ENCODE results near the gene CORO6. TPM values are rescaled to one million over a fixed set of nuclear protein-coding genes. Genes with fewer than 3 reads are reported as not detected.

CORO6 gene
- total RNA-seq, 1 experiment from 2014 or later = 2.3 TPM

DNA sequence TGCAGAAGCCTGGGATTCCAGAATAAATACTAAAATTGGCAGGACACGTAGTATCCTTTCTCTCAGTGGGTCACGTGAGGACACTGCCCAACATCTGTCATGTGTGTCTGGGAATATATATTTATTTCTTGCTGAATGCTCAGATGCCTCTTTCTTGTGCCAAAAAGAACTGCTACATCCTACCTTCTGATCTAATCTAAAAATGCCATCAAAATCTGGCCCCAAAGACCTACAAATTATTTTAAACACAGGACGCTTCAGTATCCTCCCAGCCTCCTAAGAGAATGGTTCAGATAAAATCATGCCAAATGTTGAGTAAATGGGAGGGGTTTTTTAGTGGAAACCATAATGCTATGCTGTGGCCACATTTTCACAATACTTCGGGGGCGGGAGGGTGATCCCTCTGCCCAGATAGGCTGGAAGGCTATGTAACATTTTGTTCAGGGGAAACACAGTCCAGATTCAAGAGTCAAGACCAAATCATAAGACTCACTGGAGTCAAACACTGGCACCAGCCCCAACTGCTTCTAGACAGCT is 22.9 kb upstream of the CORO6 start:
- Histone ChIP-seq H2BK20ac (ENCODE audit: low read depth, low read length, poor library complexity, severe bottlenecking) (no peak overlapping the region), H4K5ac (ENCODE audit: insufficient read length, low read depth, low read length) (no peak overlapping the region), H2BK5ac (ENCODE audit: insufficient read length, low read length) (no peak overlapping the region), H3K27ac (ENCODE audit: insufficient read length, low read depth, low read length) (no peak overlapping the region), H4K8ac (replicated peaks; ENCODE audit: insufficient read length, low read depth, low read length) (no peak overlapping the region), H2BK15ac (ENCODE audit: low read depth, low read length) (no peak overlapping the region), H3K79me1 (ENCODE audit: insufficient read depth, low read depth, low read length, poor library complexity, severe bottlenecking) (no peaks in the 10 kb centered on the region), H3K9ac (ENCODE audit: extremely low read depth, insufficient read length, low read length) (no peak overlapping the region), H3K9me3 (ENCODE audit: control insufficient read depth, low read depth, low read length) (no peaks in the 10 kb centered on the region), H3K4ac (ENCODE audit: low read depth, low read length) (no peak overlapping the region), H3K56ac (ENCODE audit: insufficient read length, low read depth, low read length) (no peak overlapping the region), H3K4me1 (ENCODE audit: insufficient read depth, low read length) (0 out of 2 replicates have a peak, but pooled peaks cover 2% of the 10 kb centered on the region), H3K27me3 (ENCODE audit: insufficient read depth, low read length) (no peaks in the 10 kb centered on the region), H2BK12ac (ENCODE audit: insufficient read length, low read depth, low read length) (no peak overlapping the region), H3K14ac (ENCODE audit: insufficient read depth, low read length) (no peak overlapping the region), H4K20me1 (ENCODE audit: control insufficient read depth, insufficient read depth, insufficient read length) (no peaks in the 10 kb centered on the region), H3K4me2 (ENCODE audit: insufficient read depth, insufficient read length, low read length) (no peak overlapping the region), H2BK120ac (ENCODE audit: low read depth, low read length, poor library complexity, severe bottlenecking) (no peak overlapping the region), H3K18ac (ENCODE audit: insufficient read length, low read depth, low read length) (no peak overlapping the region), H3K79me2 (ENCODE audit: insufficient read depth, low read length) (no peaks in the 10 kb centered on the region), H3K23me2 (ENCODE audit: insufficient read length, low read depth, low read length, poor library complexity, severe bottlenecking) (no peaks in the 10 kb centered on the region), H4K91ac (ENCODE audit: insufficient read length, low read depth, low read length) (no peak overlapping the region), H2AK5ac (ENCODE audit: insufficient read length, low read length) (no peak overlapping the region), H2AFZ (ENCODE audit: low read length) (no peak overlapping the region), H3T11ph (ENCODE audit: low read length) (no peak overlapping the region), H3K23ac (ENCODE audit: insufficient read length, low read depth, low read length) (no peak overlapping the region)
- TF ChIP-seq, protein P1, sequence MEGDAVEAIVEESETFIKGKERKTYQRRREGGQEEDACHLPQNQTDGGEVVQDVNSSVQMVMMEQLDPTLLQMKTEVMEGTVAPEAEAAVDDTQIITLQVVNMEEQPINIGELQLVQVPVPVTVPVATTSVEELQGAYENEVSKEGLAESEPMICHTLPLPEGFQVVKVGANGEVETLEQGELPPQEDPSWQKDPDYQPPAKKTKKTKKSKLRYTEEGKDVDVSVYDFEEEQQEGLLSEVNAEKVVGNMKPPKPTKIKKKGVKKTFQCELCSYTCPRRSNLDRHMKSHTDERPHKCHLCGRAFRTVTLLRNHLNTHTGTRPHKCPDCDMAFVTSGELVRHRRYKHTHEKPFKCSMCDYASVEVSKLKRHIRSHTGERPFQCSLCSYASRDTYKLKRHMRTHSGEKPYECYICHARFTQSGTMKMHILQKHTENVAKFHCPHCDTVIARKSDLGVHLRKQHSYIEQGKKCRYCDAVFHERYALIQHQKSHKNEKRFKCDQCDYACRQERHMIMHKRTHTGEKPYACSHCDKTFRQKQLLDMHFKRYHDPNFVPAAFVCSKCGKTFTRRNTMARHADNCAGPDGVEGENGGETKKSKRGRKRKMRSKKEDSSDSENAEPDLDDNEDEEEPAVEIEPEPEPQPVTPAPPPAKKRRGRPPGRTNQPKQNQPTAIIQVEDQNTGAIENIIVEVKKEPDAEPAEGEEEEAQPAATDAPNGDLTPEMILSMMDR (conservative IDR thresholded peaks at IDR 0.05) = no peak
- no peak for DNase-seq
- H3K27ac Mint-ChIP-seq = no peak overlapping the region
- no CpG with 5 or more reads among the region's 5 CpGs for WGBS (ENCODE audit: extremely low coverage, insufficient read length, low lambda C conversion rate)
- H3K4me1 Mint-ChIP-seq = peaks cover 6 to 8% of the 10 kb centered on the region in 2 experiments
- H3K4me3 Mint-ChIP-seq = no peak overlapping the region
- no peaks in the 10 kb centered on the region for H3K9me3 Mint-ChIP-seq
- H3K36me3 Mint-ChIP-seq (ENCODE audit: insufficient read depth in 1 of 3, low read depth in 3 of 3) = no peaks in the 10 kb centered on the region; a peak in 1 of 7 replicates
- no peaks in the 10 kb centered on the region for H3K27me3 Mint-ChIP-seq (ENCODE audit: low read depth)
